SK-N-MC (cell line): ENCODE measurements around the gene FAM83C.
A peak's percentile ranks its signal among the peaks of the same experiment; 100 is the strongest.

ENCODE experiments used
- EZH2 ChIP-seq: fragments of 200-600 bp; sonication (generic); IDR thresholded peaks from one replicate; pipeline ENCODE4 v1.6.1; 2017; ENCODE audit warnings: antibody characterized with exemption
- FOXP2 ChIP-seq: optimal IDR thresholded peaks from 2 replicates; pipeline ENCODE3; 2011; ENCODE audit warnings: mild to moderate bottlenecking, moderate library complexity; ENCODE audit not compliant: insufficient read depth; ENCODE audit errors: extremely low read length, control extremely low read depth
- POLR2AphosphoS5 ChIP-seq: IDR thresholded peaks from 2 replicates; pipeline ENCODE4 v1.6.1; 2012; ENCODE audit warnings: mild to moderate bottlenecking, low read depth, low read length, borderline replicate concordance

- peak; percentile 92 for TF ChIP-seq POLR2AphosphoS5
- no peak for TF ChIP-seq EZH2
- no peak for TF ChIP-seq FOXP2
Observed at GRCh38 chr20:35284267-35284991, 7.8 kb downstream of the FAM83C start, which contains the start of gene EIF6.
